NCI-H1417 (cell line): Measurements from ENCODE around the gene CSK.

Source experiments
- DNase-seq, 3 experiments: peaks; one replicate each; lab custom pipeline; 2025; lab: John Stamatoyannopoulos, UW

CSK gene

GRCh38 chr15:74826364-74826819, 44.5 kb downstream of the CSK start, which contains the start of gene CPLX3:
TSS of gene CPLX3 (plus strand) at chr15:74826627. CDS start at chr15:74826704, 77 bp downstream.
- DNase-seq, result peak in 2 of 3 experiments; percentile 43 to 61

- no peak for DNase-seq
These were observed 45.0 kb downstream of the CSK start for GRCh38 chr15:74826921-74827320.

GRCh38 chr15:74827614-74828013, 45.7 kb downstream of the CSK start:
- no peak for DNase-seq

GRCh38 chr15:74828835-74829234, 47.0 kb downstream of the CSK start:
- DNase-seq, result peak in 2 of 3 experiments; percentile 29 to 56

- DNase-seq, result no peak
These were observed 47.6 kb downstream of the CSK start for GRCh38 chr15:74829486-74829885.

GRCh38 chr15:74829991-74830390, 48.1 kb downstream of the CSK start:
- DNase-seq, result no peak

- DNase-seq, result no peak
These were observed 49.0 kb downstream of the CSK start for GRCh38 chr15:74830868-74831267.

GRCh38 chr15:74831813-74832495, 50.1 kb downstream of the CSK start:
- DNase-seq, result no peak

GRCh38 chr15:74832826-74833225, 50.9 kb downstream of the CSK start:
- no peak for DNase-seq

- no peak for DNase-seq
These were observed 51.7 kb downstream of the CSK start for GRCh38 chr15:74833376-74834107.

- peak in 1 of 3 experiments; percentile 31 for DNase-seq
These were observed 53.5 kb downstream of the CSK start for GRCh38 chr15:74835312-74835823.

- DNase-seq, result no peak
These were observed 55.0 kb downstream of the CSK start for GRCh38 chr15:74836846-74837245.

GRCh38 chr15:74837482-74838136, 55.7 kb downstream of the CSK start:
- DNase-seq, result no peak

GRCh38 chr15:74838137-74838516, 56.2 kb downstream of the CSK start:
- DNase-seq, result no peak

- no peak for DNase-seq
These were observed 57.1 kb downstream of the CSK start for GRCh38 chr15:74838746-74839525.

GRCh38 chr15:74839526-74840395, 57.9 kb downstream of the CSK start:
- DNase-seq, result no peak

- DNase-seq, result no peak
These were observed 59.2 kb downstream of the CSK start for GRCh38 chr15:74840851-74841775.

- no peak for DNase-seq
These were observed 60.1 kb downstream of the CSK start for GRCh38 chr15:74841891-74842373.
